Progenitor cell of endocrine pancreas (in vitro differentiated cells): Measurements from ENCODE around the gene SRGN. TPM values are rescaled to one million over a fixed set of nuclear protein-coding genes. Genes with fewer than 3 reads are reported as not detected.
A peak's percentile ranks its signal among the peaks of the same experiment; 100 is the strongest.

Experiments
- DNase-seq: peaks from one replicate; pipeline ENCODE4 v3.0.0; 2021; ENCODE audit warnings: low spot score; ENCODE audit not compliant: unreplicated experiment
- H3K27ac Mint-ChIP-seq: 2 replicates; pipeline ENCODE4 v1.8.0; 2021; ENCODE audit warnings: mild to moderate bottlenecking, moderate library complexity, mixed read lengths
- H3K27me3 Mint-ChIP-seq: 2 replicates; pipeline ENCODE4 v1.8.0; 2021; ENCODE audit warnings: mixed read lengths
- H3K36me3 Mint-ChIP-seq: 2 replicates; pipeline ENCODE4 v1.8.0; 2022; ENCODE audit warnings: mixed read lengths; ENCODE audit not compliant: insufficient read depth
- H3K4me1 Mint-ChIP-seq: 2 replicates; pipeline ENCODE4 v1.8.0; 2021; ENCODE audit warnings: low read depth, mixed read lengths
- H3K4me3 Mint-ChIP-seq: 2 replicates; pipeline ENCODE4 v1.8.0; 2021; ENCODE audit warnings: low read depth, mild to moderate bottlenecking, moderate library complexity, mixed read lengths
- H3K9me3 Mint-ChIP-seq: 2 replicates; pipeline ENCODE4 v1.8.0; 2021; ENCODE audit warnings: low read depth, mixed read lengths
- total RNA-seq: library from RNA; stranded (reverse); gene quantifications from 2 replicates; pipeline ENCODE4 v1.2.1, GENCODE V29; 2021
- TF ChIP-seq, protein P1 (sequence below): fragments of 200-600 bp; sonication (generic); IDR thresholded peaks from one replicate; pipeline ENCODE4 v1.5.0; 2021; ENCODE audit warnings: antibody characterized with exemption, mild to moderate bottlenecking; ENCODE audit not compliant: unreplicated experiment

SRGN gene
- total RNA-seq, 1 donor from 2014 or later, result not detected

DNA sequence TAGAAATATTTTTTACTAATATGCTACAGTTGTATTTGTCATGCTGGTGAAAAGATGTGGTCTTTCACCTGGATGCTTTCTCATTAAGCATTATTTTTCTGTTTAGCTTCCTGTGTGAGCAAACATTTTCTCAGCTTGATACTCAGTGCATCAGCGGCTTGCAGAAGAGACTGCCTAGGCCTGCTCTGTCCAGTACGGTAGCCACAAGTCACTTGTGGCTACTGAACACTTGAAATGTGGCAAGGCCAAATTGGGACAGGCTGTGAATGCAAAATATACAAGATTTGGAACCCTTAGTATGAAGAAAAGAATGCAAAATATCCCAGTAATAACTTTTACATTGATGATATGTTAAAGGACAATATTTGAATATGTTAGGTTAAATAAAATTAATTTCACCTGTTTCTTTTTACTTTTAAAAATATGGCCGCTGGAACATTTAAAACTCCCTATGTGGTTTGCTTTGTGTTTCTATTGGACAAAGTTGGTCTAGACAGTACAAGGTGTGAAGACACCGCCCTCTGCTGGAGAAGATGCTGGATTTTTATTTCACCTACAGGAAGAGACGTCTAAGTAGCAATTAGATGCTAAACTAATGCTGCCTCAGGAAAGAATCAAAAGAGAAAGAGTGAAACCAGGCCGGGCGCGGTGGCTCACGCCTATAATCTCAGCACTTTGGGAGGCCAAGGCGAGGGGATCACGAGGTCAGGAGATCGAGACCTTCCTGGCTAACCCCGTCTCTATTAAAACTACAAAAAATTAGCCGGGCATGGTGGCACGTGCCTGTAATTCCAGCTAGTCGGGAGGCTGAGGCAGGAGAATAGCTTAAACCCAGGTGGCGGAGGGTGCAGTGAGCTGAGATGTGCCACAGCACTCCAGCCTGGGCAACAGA lies 5.3 kb downstream of the SRGN start:
- no peaks in the 10 kb centered on the region for H3K4me1 Mint-ChIP-seq

DNA sequence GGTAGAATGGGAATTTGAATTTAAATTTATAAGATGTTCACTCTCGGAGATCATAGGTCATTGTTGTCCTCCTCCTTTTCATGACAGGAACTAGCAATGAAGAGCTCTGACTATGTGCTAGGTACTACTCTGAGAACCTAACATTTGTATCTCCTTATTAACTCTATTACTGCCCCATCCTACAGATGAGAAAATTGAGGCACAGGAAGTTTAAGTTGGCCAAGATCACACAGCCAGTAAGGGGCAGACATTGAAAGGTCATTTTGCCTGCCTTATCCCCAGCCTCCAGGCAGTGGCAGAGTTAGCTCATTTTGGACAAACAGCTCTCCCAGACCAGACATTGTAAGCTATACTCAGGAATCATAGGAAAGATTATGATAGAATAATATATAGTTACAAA lies 6.0 kb downstream of the SRGN start:
- TF ChIP-seq, protein P1, sequence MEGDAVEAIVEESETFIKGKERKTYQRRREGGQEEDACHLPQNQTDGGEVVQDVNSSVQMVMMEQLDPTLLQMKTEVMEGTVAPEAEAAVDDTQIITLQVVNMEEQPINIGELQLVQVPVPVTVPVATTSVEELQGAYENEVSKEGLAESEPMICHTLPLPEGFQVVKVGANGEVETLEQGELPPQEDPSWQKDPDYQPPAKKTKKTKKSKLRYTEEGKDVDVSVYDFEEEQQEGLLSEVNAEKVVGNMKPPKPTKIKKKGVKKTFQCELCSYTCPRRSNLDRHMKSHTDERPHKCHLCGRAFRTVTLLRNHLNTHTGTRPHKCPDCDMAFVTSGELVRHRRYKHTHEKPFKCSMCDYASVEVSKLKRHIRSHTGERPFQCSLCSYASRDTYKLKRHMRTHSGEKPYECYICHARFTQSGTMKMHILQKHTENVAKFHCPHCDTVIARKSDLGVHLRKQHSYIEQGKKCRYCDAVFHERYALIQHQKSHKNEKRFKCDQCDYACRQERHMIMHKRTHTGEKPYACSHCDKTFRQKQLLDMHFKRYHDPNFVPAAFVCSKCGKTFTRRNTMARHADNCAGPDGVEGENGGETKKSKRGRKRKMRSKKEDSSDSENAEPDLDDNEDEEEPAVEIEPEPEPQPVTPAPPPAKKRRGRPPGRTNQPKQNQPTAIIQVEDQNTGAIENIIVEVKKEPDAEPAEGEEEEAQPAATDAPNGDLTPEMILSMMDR, result no peak
- Mint-ChIP-seq H3K9me3 (no peaks in the 10 kb centered on the region), H3K4me1 (no peaks in the 10 kb centered on the region), H3K36me3 (no peaks in the 10 kb centered on the region), H3K27me3 (peaks cover 6% of the 10 kb centered on the region), H3K27ac (no peak overlapping the region), H3K4me3 (no peak overlapping the region)
- no peak for DNase-seq

More for the DNA sequence above, 5.3 kb downstream of the SRGN start:
- TF ChIP-seq, protein P1, result peak; percentile 83
- Mint-ChIP-seq H3K9me3 (no peaks in the 10 kb centered on the region), H3K36me3 (no peaks in the 10 kb centered on the region), H3K27ac (peak overlapping the region; percentile 3), H3K27me3 (peaks cover 7% of the 10 kb centered on the region), H3K4me3 (no peak overlapping the region)
- peak; percentile 43 for DNase-seq

DNA sequence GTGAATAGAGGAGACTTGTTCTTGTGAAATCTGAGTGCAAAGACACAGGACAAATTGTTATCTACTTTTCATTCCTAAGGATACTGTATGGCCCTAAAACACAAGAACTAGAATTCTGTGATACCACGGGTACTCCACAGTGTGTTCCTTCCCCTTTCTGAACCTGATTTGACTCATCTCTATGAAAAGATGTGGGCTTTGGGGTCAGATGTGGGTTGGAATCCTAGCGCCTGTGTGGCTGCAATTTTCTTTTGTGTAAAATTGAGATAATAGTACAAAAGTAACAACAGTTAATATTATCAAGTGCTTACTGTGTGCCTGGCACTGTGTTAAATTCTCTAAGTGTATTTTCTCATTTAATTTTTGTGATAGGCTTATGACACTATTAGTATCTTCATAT lies 8.1 kb downstream of the SRGN start:
- Mint-ChIP-seq H3K4me1 (no peaks in the 10 kb centered on the region), H3K27me3 (peaks cover 6% of the 10 kb centered on the region), H3K27ac (no peak overlapping the region), H3K36me3 (no peaks in the 10 kb centered on the region), H3K9me3 (no peaks in the 10 kb centered on the region), H3K4me3 (no peak overlapping the region)
- TF ChIP-seq, protein P1, result no peak
- no peak for DNase-seq

DNA sequence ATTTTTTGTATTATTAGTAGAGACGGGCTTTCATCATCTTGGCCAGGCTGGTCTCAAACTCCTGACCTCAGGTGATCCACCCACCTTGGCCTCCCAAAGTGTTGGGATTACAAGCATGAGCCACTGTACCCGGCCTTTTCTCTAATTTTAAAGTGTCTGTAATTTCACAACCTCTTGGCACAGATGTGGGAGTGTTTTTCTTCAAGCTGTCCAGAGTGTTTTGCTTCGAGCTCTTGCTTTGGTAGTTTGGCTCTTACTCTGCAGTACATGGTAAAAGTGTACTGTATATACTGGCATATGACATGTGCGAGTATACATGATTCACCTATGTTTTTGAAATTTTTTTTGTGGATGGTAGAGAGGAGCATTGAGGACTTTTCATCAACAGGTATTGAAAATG lies 9.8 kb downstream of the SRGN start:
- no peaks in the 10 kb centered on the region for H3K9me3 Mint-ChIP-seq
- H3K4me3 Mint-ChIP-seq, result no peak overlapping the region
- no peak overlapping the region for H3K27ac Mint-ChIP-seq
- H3K27me3 Mint-ChIP-seq, result peaks cover 16% of the 10 kb centered on the region
- DNase-seq, result no peak
- no peaks in the 10 kb centered on the region for H3K36me3 Mint-ChIP-seq
- no peaks in the 10 kb centered on the region for H3K4me1 Mint-ChIP-seq
- TF ChIP-seq, protein P1, result no peak

DNA sequence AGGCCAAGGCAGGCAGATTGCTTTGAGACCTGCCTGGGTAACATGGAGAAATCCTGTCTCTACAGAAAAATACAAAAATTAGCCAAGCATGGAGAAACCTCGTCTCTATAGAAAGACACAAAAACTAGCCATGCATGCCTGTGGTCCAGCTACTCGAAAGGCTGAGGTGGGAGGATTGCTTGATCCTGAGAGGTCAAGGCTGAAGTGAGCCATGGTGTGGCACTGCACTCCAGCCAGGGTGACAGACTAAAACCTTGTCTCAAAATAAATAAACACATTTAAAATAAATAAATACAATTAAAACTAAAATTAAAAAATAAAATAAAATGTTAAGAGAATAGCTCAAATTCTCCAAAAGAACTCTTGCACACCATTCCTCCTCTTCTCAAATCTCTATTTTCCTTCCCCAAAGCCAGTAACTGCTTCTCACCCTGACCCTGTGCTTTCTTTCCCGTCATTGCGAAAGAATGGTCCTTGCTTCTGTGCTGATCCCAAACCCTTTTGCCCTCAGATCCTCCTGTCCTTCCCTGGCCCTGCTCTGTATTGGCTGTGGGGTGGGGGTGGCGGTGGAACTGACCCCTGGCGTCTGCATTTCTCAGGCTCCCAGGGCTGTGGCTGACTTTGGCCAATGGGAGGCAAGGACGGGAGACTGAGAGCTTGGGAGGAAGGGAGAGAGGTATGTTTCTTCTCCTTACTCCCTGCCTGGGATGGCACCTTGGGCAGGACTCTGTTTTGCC lies 12.4 kb downstream of the SRGN start:
- no peak overlapping the region for H3K4me3 Mint-ChIP-seq
- peaks cover 16% of the 10 kb centered on the region for H3K27me3 Mint-ChIP-seq
- TF ChIP-seq, protein P1, result no peak

More for the DNA sequence above, 12.4 kb downstream of the SRGN start:
- Mint-ChIP-seq H3K9me3 (peaks cover 3% of the 10 kb centered on the region), H3K36me3 (no peaks in the 10 kb centered on the region), H3K4me1 (no peaks in the 10 kb centered on the region), H3K27ac (no peak overlapping the region)
- no peak for DNase-seq
